D721Med (cell line): ENCODE measurements around the gene PBOV1.

Source experiments
- DNase-seq: peaks from one replicate; pipeline ENCODE4 v3.0.0; 2011; ENCODE audit warnings: low spot score; ENCODE audit not compliant: insufficient read length
- FAIRE-seq: peaks from 2 replicates; lab custom pipeline; 2011; peaks lifted over from hg19 to GRCh38; lab: Jason Lieb, UNC
- TF ChIP-seq, protein P1 (sequence below): IDR thresholded peaks from 2 replicates; pipeline ENCODE4 v1.5.1; 2012; ENCODE audit warnings: mild to moderate bottlenecking, control low read depth; ENCODE audit not compliant: insufficient read depth; ENCODE audit errors: missing control alignments

PBOV1 gene

DNA sequence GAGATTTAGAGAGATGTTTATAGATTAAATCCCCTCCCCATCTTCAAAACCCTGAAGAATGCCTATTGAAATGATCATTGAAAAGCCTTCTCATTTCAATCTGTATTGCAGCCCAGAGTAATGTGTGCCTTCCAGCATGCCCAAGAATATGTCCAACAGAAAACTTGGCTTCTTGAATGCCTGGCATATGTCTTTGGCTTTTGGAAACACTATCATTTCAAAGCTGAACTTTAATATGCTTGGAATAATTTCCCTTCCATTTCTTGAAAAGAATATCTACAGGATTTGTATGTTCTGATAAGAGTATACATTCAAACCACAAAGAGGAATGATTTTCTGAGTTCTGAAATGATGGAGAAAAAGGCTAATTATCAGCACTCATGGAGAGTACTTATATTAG, 11.9 kb upstream of the PBOV1 start:
- no peak for FAIRE-seq
- DNase-seq, result no peak
- TF ChIP-seq, protein P1, sequence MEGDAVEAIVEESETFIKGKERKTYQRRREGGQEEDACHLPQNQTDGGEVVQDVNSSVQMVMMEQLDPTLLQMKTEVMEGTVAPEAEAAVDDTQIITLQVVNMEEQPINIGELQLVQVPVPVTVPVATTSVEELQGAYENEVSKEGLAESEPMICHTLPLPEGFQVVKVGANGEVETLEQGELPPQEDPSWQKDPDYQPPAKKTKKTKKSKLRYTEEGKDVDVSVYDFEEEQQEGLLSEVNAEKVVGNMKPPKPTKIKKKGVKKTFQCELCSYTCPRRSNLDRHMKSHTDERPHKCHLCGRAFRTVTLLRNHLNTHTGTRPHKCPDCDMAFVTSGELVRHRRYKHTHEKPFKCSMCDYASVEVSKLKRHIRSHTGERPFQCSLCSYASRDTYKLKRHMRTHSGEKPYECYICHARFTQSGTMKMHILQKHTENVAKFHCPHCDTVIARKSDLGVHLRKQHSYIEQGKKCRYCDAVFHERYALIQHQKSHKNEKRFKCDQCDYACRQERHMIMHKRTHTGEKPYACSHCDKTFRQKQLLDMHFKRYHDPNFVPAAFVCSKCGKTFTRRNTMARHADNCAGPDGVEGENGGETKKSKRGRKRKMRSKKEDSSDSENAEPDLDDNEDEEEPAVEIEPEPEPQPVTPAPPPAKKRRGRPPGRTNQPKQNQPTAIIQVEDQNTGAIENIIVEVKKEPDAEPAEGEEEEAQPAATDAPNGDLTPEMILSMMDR, result no peak

- TF ChIP-seq, protein P1, result no peak
- FAIRE-seq, result no peak
- DNase-seq, result no peak
Observed at GRCh38 chr6:138229663-138230179, 11.4 kb upstream of the PBOV1 start.

DNA sequence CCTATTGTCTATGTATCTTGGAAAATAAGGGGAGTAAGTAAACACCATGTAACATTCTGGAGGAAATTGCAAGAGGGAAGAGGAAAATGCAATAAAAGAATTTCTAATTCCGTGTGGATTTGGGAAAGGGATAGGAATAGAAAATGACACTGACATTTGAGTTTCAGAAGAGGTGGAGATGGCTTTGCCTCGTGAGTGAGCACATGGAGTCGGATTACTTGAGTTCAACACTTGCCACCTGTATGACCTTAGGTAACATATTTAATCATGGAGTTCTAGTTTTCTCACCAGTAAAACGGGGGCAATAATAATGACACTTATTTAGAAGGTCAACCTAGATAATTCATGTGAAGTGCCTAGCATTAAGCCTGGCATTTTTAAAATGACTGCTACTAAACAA, 10.8 kb upstream of the PBOV1 start:
- TF ChIP-seq, protein P1, result no peak
- DNase-seq, result no peak
- FAIRE-seq, result no peak

GRCh38 chr6:138227316-138227781, 9.1 kb upstream of the PBOV1 start:
- DNase-seq, result no peak
- TF ChIP-seq, protein P1, result no peak
- FAIRE-seq, result no peak

DNA sequence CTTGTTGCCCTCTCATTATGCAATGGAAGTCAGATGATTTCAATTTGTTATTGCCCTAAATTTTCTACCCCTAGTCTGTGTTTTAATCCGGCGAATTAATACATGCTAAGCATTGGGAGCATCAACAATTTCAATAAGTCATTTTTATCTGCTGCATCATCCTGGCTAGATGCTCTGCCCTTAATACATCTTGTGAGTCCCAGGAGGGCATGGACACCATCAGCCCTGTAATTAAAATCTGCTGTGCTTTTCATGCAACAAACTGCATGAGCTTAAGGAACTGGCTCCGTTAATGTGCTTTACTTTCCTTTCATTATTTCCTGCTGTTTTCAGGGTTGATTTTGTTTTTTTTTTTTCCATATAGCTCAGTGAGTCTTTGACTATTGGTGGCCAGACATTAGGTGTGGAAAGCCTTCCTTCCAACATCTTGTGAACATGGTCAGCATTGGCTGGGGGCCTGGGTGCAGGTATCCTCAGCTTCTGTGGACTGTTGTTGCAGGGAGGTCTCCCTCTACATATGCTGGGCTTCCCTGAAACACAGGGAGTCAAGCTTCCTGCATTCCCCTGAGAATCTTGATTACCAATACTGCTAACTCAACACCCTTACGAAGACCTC, 8.5 kb upstream of the PBOV1 start:
- FAIRE-seq, result no peak
- TF ChIP-seq, protein P1, result no peak
- DNase-seq, result peak; percentile 30

DNA sequence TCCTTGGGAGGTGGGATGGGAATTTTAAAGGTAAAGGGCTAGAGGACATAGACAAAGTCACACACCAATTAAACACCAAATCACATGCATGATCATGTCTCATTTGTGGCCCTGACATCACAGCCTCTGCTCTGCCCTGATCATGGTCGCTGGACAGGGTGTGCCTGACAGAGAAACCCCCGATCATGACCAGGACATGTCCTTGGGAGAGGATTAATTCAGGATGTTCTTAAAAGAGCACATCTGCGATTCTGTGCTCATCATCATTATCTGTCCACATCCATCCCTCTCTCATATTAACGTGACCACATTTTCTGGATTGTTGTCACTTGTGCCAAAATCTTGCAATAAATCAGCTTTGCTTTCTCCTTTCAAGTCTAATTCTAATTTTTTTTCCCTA, 7.7 kb upstream of the PBOV1 start:
- no peak for FAIRE-seq
- TF ChIP-seq, protein P1, result no peak
- no peak for DNase-seq

- FAIRE-seq (no peak), DNase-seq (no peak)
- TF ChIP-seq, protein P1, result no peak
Observed at GRCh38 chr6:138222901-138223546, 4.7 kb upstream of the PBOV1 start.
